Activated T-cell treated with anti-CD3 and anti-CD28 coated beads for 4 hours (primary cell): ENCODE measurements around the gene USP54.
"Not testable (repeated sequence)": the region's sequence is repeated elsewhere in the genome, so short reads cannot be mapped to it uniquely, and the experiment has no call there.

Experiments
- DNase-seq: peaks from one replicate; pipeline ENCODE4 v3.0.0-alpha.2; 2020

The USP54 gene

GRCh38 chr10:73589563-73590126, 1.5 kb downstream of the USP54 start:
- DNase-seq: no peak

GRCh38 chr10:73588656-73589055, 2.5 kb downstream of the USP54 start:
- no peak for DNase-seq

- no peak for DNase-seq
These were observed 4.6 kb downstream of the USP54 start for GRCh38 chr10:73586583-73586984.

- DNase-seq: no peak
These were observed 5.8 kb downstream of the USP54 start for GRCh38 chr10:73585327-73585726.

GRCh38 chr10:73584737-73585136, 6.4 kb downstream of the USP54 start:
- DNase-seq: no peak

- DNase-seq: no peak
These were observed 9.2 kb downstream of the USP54 start for GRCh38 chr10:73581918-73582317.

GRCh38 chr10:73578927-73579326, 12.2 kb downstream of the USP54 start:
- DNase-seq: not testable (repeated sequence)

GRCh38 chr10:73577788-73578187, 13.4 kb downstream of the USP54 start:
- DNase-seq: no peak

GRCh38 chr10:73576890-73577591, 14.1 kb downstream of the USP54 start:
- no peak for DNase-seq

GRCh38 chr10:73576178-73576889, 14.8 kb downstream of the USP54 start:
- no peak for DNase-seq

- DNase-seq: not testable (repeated sequence)
These were observed 24.1 kb downstream of the USP54 start for GRCh38 chr10:73567025-73567424.

GRCh38 chr10:73561192-73561591, 29.9 kb downstream of the USP54 start:
- no peak for DNase-seq

GRCh38 chr10:73559590-73559989, 31.6 kb downstream of the USP54 start:
- no peak for DNase-seq

- DNase-seq: no peak
These were observed 34.3 kb downstream of the USP54 start for GRCh38 chr10:73556855-73557254.

- no peak for DNase-seq
These were observed 36.4 kb downstream of the USP54 start for GRCh38 chr10:73554721-73555120.

GRCh38 chr10:73553761-73554160, 37.4 kb downstream of the USP54 start:
- DNase-seq: no peak

GRCh38 chr10:73552819-73553715, 38.1 kb downstream of the USP54 start:
- no peak for DNase-seq

GRCh38 chr10:73551515-73551914, 39.6 kb downstream of the USP54 start:
- DNase-seq: no peak

GRCh38 chr10:73545357-73545756, 45.8 kb downstream of the USP54 start:
- DNase-seq: no peak

GRCh38 chr10:73537709-73538108, 53.4 kb downstream of the USP54 start:
- no peak for DNase-seq

- DNase-seq: no peak
These were observed 53.9 kb downstream of the USP54 start for GRCh38 chr10:73537288-73537687.

- no peak for DNase-seq
These were observed 56.3 kb downstream of the USP54 start for GRCh38 chr10:73534857-73535256.
